Keratinocyte (primary cell): Measurements from ENCODE around the gene DYRK2. TPM values are rescaled to one million over a fixed set of nuclear protein-coding genes. Genes with fewer than 3 reads are reported as not detected.

Source experiments
- DNase-seq: peaks from one replicate; pipeline ENCODE4 v3.0.0-alpha.2; 2011; ENCODE audit warnings: low read depth, missing footprints, low spot score
- FAIRE-seq: peaks from 2 replicates; lab custom pipeline; 2011; peaks lifted over from hg19 to GRCh38; lab: Jason Lieb, UNC
- H2AFZ ChIP-seq: 2 replicates; pipeline ENCODE4 v1.6.0; 2012; ENCODE audit warnings: low read length, control low read depth, inconsistent platforms; ENCODE audit not compliant: control insufficient read depth
- H3K27ac ChIP-seq: 2 replicates; pipeline ENCODE4 v1.5.1; 2011; ENCODE audit warnings: low read length; ENCODE audit not compliant: control insufficient read depth, insufficient read depth
- H3K27me3 ChIP-seq: 3 replicates; pipeline ENCODE4 v1.6.0; 2011; ENCODE audit warnings: low read length; ENCODE audit not compliant: control insufficient read depth, insufficient read depth; ENCODE audit errors: extremely low read depth
- H3K36me3 ChIP-seq, 2 experiments: 2 replicates in 1 of 2; 3 replicates in 1 of 2; pipeline ENCODE4 v1.5.1; 2011; ENCODE audit warnings: low read length in 2 of 2, mild to moderate bottlenecking in 1 of 2; ENCODE audit not compliant: control insufficient read depth in 2 of 2, insufficient read depth in 2 of 2; ENCODE audit errors: extremely low read depth in 1 of 2
- H3K4me1 ChIP-seq: 3 replicates; pipeline ENCODE4 v1.5.1; 2011; ENCODE audit warnings: low read length; ENCODE audit not compliant: control insufficient read depth, insufficient read depth; ENCODE audit errors: extremely low read depth
- H3K4me2 ChIP-seq: 3 replicates; pipeline ENCODE4 v1.6.0; 2011; ENCODE audit warnings: low read depth, low read length; ENCODE audit not compliant: control insufficient read depth, insufficient read depth; ENCODE audit errors: extremely low read depth
- H3K4me3 ChIP-seq, 3 experiments: fragments of 200-600 bp in 1 of 3; sonication (generic) in 1 of 3; 2 replicates in 2 of 3; 3 replicates in 1 of 3; pipeline ENCODE4 v1.5.1; 2011 to 2016; ENCODE audit warnings: low read length in 3 of 3, mild to moderate bottlenecking in 3 of 3, control low read depth in 2 of 3, inconsistent platforms in 1 of 3, low read depth in 1 of 3, mixed read lengths in 1 of 3, mixed run types in 1 of 3, moderate library complexity in 1 of 3; ENCODE audit not compliant: control insufficient read depth in 2 of 3, insufficient read depth in 2 of 3; ENCODE audit errors: extremely low read depth in 1 of 3
- H3K79me2 ChIP-seq: 2 replicates; pipeline ENCODE4 v1.6.0; 2012; ENCODE audit warnings: low read length; ENCODE audit not compliant: control insufficient read depth, insufficient read depth
- H3K9ac ChIP-seq: 3 replicates; pipeline ENCODE4 v1.6.0; 2011; ENCODE audit warnings: low read length; ENCODE audit not compliant: control insufficient read depth, insufficient read depth; ENCODE audit errors: extremely low read depth
- H3K9me1 ChIP-seq: 3 replicates; pipeline ENCODE4 v1.6.0; 2011; ENCODE audit warnings: low read length; ENCODE audit not compliant: control insufficient read depth, insufficient read depth; ENCODE audit errors: extremely low read depth
- H3K9me3 ChIP-seq: 2 replicates; pipeline ENCODE4 v1.5.1; 2012; ENCODE audit warnings: low read depth, low read length; ENCODE audit not compliant: control insufficient read depth
- H4K20me1 ChIP-seq: 3 replicates; pipeline ENCODE4 v1.6.0; 2011; ENCODE audit warnings: low read length; ENCODE audit not compliant: control insufficient read depth, insufficient read depth; ENCODE audit errors: extremely low read depth
- EZH2 ChIP-seq: IDR thresholded peaks from one replicate; pipeline ENCODE4 v1.6.1; 2012; ENCODE audit warnings: inconsistent platforms, mild to moderate bottlenecking, low read length, moderate library complexity
- dilution Hi-C: fragments of 300-500 bp; cut with MboI; formaldehyde crosslinking; loops from one replicate; pipeline ENCODE4 v1.7.0; 2020; ENCODE audit warnings: low sequenced_read_pairs; ENCODE audit not compliant: extremely low pct_ligation_motif_present
- polyA plus RNA-seq, 5 experiments: library from polyadenylated mRNA; depleted of rRNA in 3 of 5; stranded (reverse) in 3 of 5; stranded (forward) in 1 of 5; unstranded in 1 of 5; fragments of >200 nt; gene quantifications; 1 replicate in 1 of 5; 2 replicates in 3 of 5; 3 replicates in 1 of 5; pipeline versions ENCODE4 v1.2.1 to v1.2.3, GENCODE V29; 2011 to 2012; ENCODE audit warnings: missing spikeins in 2 of 5, low read depth in 1 of 5, low replicate concordance in 1 of 5
- TF ChIP-seq, protein P1 (sequence below), 3 experiments: IDR thresholded peaks in 1 of 3; conservative IDR thresholded peaks in 1 of 3; optimal IDR thresholded peaks in 1 of 3; 2 replicates in 2 of 3; 3 replicates in 1 of 3; pipeline versions ENCODE3 to v1.5.1; 2011; ENCODE audit warnings: low read length in 3 of 3, mild to moderate bottlenecking in 3 of 3, moderate library complexity in 2 of 3, control low read depth in 1 of 3, inconsistent platforms in 1 of 3; ENCODE audit not compliant: insufficient read depth in 2 of 3; ENCODE audit errors: extremely low read depth in 1 of 3

Gene DYRK2
- polyA plus RNA-seq, 1 donor (not counting 4 experiments of a cell fraction or from before 2014, with no cell fraction given) = 22.7 TPM

GRCh38 chr12:67704071-67704470, 55.5 kb downstream of the DYRK2 start:
- DNase-seq = no peak
- H4K20me1 ChIP-seq = no peaks in the 10 kb centered on the region
- peaks cover 4% of the 10 kb centered on the region for H3K4me1 ChIP-seq
- no peaks in the 10 kb centered on the region for H3K79me2 ChIP-seq
- no peaks in the 10 kb centered on the region for H3K36me3 ChIP-seq
- no peak overlapping the region for H3K9ac ChIP-seq
- H3K4me3 ChIP-seq = no peak overlapping the region
- H3K4me2 ChIP-seq = no peak overlapping the region
- H3K27ac ChIP-seq = no peak overlapping the region
- dilution Hi-C loops = no loop called here
- H3K9me3 ChIP-seq = no peaks in the 10 kb centered on the region
- H3K27me3 ChIP-seq = no peaks in the 10 kb centered on the region
- no peaks in the 10 kb centered on the region for H3K9me1 ChIP-seq
- TF ChIP-seq EZH2 = no peak
- TF ChIP-seq, protein P1, sequence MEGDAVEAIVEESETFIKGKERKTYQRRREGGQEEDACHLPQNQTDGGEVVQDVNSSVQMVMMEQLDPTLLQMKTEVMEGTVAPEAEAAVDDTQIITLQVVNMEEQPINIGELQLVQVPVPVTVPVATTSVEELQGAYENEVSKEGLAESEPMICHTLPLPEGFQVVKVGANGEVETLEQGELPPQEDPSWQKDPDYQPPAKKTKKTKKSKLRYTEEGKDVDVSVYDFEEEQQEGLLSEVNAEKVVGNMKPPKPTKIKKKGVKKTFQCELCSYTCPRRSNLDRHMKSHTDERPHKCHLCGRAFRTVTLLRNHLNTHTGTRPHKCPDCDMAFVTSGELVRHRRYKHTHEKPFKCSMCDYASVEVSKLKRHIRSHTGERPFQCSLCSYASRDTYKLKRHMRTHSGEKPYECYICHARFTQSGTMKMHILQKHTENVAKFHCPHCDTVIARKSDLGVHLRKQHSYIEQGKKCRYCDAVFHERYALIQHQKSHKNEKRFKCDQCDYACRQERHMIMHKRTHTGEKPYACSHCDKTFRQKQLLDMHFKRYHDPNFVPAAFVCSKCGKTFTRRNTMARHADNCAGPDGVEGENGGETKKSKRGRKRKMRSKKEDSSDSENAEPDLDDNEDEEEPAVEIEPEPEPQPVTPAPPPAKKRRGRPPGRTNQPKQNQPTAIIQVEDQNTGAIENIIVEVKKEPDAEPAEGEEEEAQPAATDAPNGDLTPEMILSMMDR (optimal IDR thresholded peaks at IDR 0.05 in 1 of 3, IDR thresholded peaks at IDR 0.05 in 1 of 3, conservative IDR thresholded peaks at IDR 0.05 in 1 of 3; ENCODE audit: extremely low read depth in 1 of 3, insufficient read depth in 2 of 3, low read length in 3 of 3) = no peak
- no peak overlapping the region for H2AFZ ChIP-seq
- no peak for FAIRE-seq

- TF ChIP-seq, protein P1 (optimal IDR thresholded peaks at IDR 0.05 in 1 of 3, IDR thresholded peaks at IDR 0.05 in 1 of 3, conservative IDR thresholded peaks at IDR 0.05 in 1 of 3; ENCODE audit: extremely low read depth in 1 of 3, insufficient read depth in 2 of 3, low read length in 3 of 3) = no peak
- no peak for TF ChIP-seq EZH2
- no peak overlapping the region for H3K9ac ChIP-seq
- FAIRE-seq (no peak), DNase-seq (no peak)
- H3K27me3 ChIP-seq = no peaks in the 10 kb centered on the region
- H3K36me3 ChIP-seq = no peaks in the 10 kb centered on the region
- H3K4me2 ChIP-seq = no peak overlapping the region
- H3K79me2 ChIP-seq = no peaks in the 10 kb centered on the region
- H4K20me1 ChIP-seq = no peaks in the 10 kb centered on the region
- no peaks in the 10 kb centered on the region for H3K4me1 ChIP-seq
- H3K9me1 ChIP-seq = no peaks in the 10 kb centered on the region
- dilution Hi-C loops = no loop called here
- H3K4me3 ChIP-seq = no peak overlapping the region
- no peaks in the 10 kb centered on the region for H3K9me3 ChIP-seq
- H2AFZ ChIP-seq = no peak overlapping the region
- no peak overlapping the region for H3K27ac ChIP-seq
Observed at GRCh38 chr12:67705394-67706370, 57.1 kb downstream of the DYRK2 start.
